Esophagus mucosa (tissue), 1 donor: ENCODE results near the gene SH3BP5L. TPM values are rescaled to one million over a fixed set of nuclear protein-coding genes. Genes with fewer than 3 reads are reported as not detected.
A peak's percentile ranks its signal among the peaks of the same experiment; 100 is the strongest.
"Not testable (repeated sequence)": the region's sequence is repeated elsewhere in the genome, so short reads cannot be mapped to it uniquely, and the experiment has no call there.

Experiments
- ATAC-seq: fragments of 200-7000 bp; cut with Tn5 transposase; one replicate; pipeline ENCODE4 v1.9.1; 2020
- total RNA-seq: library from RNA; stranded (reverse); gene quantifications from one replicate; pipeline ENCODE4 v1.2.4, GENCODE V29; 2023
- donor health status: DM: yes; HTN: yes; CAD: no.

SH3BP5L gene
- total RNA-seq, 1 donor from 2014 or later: 17.1 TPM

DNA sequence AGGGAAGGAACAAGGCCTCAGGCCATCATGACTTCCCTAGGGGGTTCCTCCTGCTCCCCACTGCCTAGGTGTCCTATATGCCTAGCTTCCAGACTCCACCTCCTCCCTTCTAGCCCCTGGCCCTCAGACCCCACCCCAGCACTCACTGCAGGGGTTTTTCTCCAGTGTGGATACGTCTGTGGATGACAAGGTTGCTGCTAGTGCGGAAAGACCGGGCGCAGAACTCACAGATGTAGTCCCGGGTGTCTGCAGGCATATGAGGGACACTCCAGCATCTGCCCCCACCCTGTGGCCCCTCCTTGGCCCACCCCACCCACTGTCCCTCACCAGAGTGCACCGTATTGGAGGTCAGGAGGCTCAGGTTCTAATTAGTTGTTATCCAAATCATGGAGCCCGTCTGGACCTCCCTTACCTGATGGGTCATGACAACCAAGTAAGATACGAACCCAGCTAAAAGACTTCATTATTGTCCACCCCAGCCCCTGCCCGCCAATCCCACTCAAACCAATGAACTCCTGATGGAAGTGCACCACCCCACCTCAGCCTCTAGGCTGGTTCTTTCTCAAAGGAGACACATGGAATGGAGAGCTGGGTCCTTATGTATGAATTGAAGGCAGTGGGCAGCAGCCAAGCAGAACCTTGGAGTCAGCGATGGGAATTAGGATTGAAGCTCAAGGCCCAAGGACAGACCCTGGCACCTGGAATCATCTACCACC lies 25.0 kb upstream of the SH3BP5L start:
- ATAC-seq: no peak

DNA sequence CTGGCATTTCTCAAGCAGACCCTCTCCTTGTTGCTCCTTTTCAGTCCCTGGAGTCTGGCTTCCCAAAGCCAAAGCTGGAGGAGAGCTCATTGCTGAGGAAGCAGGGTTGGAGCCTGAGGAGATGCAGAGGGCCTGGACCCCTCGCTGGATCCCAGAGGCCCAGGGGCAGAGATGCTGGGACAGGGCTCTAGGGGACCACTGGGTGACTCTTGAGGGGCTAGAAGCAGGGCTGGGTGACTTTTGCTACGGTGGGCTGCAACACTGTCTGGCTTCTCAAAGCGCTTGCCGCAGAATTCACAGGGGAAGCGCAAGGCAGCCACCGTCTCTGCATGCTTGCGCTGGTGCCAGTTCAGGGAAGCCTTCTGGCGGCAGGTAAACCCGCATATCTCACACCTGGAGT lies 24.4 kb upstream of the SH3BP5L start:
- no peak for ATAC-seq

- no peak for ATAC-seq
Measured at GRCh38 chr1:248849637-248850036, 23.9 kb upstream of the SH3BP5L start.

DNA sequence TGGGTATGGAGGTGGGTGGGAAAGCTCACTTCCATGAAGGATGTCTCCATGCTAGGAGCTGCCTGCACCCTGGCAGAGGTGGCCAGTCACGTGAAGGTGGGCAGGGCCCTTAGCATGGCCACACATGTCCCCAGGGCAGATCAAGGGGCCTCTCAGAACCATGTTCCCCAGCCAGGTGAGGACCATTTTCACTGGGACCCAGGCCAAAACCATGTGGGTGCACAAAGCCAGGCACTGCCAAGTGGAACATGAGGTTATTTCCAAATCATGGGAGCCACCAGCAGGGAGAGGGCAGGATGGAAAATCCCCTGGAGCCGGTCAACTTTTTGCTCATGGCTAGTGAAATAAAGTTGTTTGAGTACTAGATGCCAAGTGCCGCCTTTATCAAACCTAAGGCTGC lies 23.4 kb upstream of the SH3BP5L start:
- ATAC-seq: no peak

- no peak for ATAC-seq
Measured at GRCh38 chr1:248848602-248849001, 22.9 kb upstream of the SH3BP5L start.

- ATAC-seq: no peak
Measured at GRCh38 chr1:248847956-248848561, 22.3 kb upstream of the SH3BP5L start.

- no peak for ATAC-seq
Measured at GRCh38 chr1:248847181-248847955, 21.7 kb upstream of the SH3BP5L start.

- ATAC-seq: no peak
Measured at GRCh38 chr1:248844526-248844925, 18.8 kb upstream of the SH3BP5L start.

GRCh38 chr1:248843687-248844086 lies 18.0 kb upstream of the SH3BP5L start:
- no peak for ATAC-seq

GRCh38 chr1:248842781-248843331 lies 17.1 kb upstream of the SH3BP5L start:
- ATAC-seq: peak; percentile 71

- ATAC-seq: no peak
Measured at GRCh38 chr1:248841702-248842395, 16.1 kb upstream of the SH3BP5L start.

DNA sequence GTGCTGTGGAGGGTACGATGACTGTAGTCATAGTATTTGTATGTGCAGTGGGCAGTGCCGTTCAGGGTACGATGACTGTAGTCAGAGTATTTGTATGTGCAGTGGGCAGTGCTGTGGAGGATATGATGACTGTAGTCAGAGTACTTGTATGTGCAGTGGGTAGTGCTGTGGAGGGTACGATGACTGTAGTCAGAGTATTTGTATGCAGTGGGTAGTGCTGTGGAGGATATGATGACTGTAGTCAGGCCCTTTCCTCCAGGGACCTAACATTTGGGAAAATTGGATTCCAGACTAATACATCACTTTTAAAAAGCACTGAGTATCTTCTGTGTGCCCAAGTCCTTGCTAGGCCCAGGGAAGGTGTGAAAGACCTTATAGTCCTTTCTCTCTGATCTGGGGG lies 15.2 kb upstream of the SH3BP5L start:
- no peak for ATAC-seq

DNA sequence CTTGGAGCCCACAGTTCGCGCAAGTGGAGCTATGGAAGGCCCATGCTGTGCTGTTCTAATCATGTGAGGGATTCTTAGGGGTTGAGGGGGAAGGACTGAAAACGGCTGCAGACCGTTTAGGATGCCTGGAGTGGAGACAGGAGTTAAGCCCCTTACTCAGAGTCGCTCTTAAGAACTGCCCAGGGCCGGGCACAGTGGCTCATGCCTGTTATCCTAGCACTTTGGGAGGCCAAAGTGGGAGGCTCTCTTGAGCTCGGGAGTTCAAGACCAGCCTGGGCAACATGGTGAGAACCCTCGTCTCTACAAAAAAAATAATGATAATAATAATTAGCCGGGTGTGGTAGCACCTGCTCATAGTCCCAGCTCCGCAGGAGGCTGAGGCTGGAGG lies 13.4 kb upstream of the SH3BP5L start:
- ATAC-seq: no peak

DNA sequence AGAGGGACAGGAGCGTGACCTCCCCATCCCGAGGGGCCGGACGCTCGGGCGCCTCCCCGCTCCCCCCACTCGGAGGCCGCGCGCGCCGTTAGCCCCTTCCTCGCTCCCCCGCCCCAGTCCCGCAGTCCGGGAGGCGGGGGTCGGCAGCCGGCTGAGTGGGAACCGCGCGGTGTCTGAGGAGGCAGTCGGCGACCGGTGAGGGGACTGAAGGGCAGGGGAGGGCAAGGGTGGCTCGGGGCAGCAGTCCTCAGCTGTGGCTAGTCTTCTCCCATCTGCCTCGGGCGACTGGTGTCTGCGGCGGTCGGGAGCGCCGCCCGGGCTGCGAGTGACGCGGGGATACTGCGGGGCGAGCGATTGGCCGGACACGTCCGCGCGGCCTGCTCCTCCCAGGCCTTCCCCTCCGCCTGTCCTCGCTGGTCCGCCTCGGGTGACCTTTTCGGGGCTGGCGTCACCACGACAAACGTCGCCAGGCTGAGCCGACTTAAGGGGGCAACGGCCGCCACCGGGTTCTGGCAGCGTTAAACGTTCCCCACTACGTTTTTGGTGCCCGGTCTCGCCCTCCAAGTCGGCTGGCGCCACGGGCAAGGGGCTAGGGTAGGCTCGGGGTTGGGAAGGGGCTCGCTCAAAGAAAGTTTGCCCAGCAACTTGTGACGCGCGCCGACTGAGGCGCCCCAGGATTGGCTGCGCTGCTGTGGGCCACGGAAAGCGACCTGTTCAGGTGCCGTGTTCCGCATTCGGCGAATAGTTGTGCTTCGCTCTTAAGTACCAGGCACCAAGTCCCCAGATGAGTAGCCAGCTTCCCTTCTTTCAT lies 12.8 kb upstream of the SH3BP5L start:
- peak; percentile 82 for ATAC-seq

DNA sequence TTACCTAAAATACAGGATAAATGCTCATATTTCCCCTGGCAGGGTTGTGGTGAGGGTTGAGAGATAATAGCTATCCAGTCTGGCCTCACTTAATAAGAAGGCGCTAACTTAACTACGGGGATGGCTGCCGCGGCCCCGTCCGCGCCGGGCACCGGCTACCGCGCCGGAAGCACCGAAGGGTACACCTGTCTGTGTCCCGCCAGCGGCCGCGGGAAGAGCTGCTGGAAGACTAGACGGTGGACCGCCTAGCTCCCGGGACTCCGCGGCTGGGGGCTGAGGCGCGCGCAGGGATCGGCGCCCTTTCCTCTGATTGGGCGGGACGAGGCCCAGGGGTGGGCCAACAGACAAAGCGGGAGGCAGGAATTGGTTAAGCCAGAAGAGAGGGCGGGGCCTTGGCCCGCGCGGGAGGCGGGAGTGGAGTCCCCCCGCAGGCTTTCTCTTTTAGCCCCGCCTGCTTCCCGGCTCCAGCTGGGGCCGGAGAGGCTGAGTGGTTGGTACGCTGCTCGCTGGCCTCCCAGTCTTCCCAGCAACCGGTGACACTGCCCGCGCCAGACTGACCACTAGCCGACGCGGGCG lies 12.2 kb upstream of the SH3BP5L start, which contains the start of gene ZNF672:
TSS of gene ZNF672 (plus strand) at position 444 of the 576 bp plus-strand sequence. CDS start 9,051 bp downstream, outside the sequence.
- ATAC-seq: peak; percentile 94

DNA sequence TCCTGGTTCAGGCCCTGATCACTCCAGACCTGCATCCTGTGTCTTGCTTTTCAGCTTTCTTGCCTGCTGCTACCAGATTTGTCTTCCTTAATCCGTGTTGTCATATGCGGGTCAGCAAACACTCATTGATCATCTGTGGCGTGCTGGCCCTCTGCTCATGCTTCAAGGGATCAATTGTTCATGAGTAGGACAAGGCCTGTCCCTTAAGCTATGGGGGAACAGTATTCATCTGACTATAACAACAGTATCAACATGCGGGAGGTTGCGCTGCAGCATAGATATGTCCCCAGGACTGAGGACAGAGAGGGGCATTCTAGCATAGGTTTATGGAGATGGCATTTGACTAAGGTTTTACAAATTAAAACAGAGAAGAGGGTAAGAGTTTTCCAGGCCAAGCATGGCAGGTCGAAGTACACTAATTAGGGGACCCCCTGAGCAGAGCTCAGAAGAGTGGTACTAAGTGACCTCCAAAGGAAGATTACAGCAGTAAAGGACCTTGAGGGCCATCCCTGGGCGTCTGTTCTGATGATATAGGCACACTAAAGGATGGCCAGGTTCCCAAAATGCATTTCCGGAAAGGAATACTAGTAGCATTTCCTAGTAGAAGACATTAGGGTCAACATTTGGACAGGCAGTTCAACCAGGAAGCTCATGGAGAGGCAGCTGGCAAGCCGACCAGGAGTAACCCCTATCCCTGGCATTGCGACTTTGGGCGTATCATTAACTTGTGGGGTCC lies 11.5 kb upstream of the SH3BP5L start:
- ATAC-seq: no peak

GRCh38 chr1:248834343-248834940 lies 8.7 kb upstream of the SH3BP5L start:
- no peak for ATAC-seq

DNA sequence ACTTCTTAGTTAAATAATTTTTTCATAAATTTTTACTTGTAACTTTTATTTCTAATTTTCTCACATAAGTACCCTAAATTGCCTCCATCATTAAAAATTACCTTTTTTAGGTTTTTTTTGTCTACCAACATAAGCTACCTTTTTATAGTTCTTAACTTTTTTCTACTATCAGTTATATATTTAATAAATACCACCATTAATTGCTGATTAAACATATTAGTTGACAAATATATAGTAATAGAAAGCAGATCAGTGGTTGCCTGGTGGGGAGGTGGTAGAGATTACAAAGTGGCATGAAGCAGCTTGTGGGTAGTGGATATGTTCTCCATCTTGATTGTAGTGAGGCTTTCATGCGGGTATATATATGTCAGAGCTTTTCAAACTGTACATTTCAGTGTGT lies 6.1 kb upstream of the SH3BP5L start:
- ATAC-seq: no peak

DNA sequence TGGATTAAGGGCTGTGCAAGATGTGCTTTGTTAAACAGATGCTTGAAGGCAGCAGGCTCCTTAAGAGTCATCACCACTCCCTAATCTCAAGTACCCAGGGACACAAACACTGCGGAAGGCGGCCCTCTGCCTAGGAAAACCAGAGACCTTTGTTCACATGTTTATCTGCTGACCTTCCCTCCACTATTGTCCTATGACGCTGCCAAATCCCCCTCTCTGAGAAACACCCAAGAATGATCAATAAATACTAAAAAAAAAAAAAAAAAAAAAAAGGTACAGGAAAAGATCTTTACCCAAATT lies 5.0 kb upstream of the SH3BP5L start:
- not testable (repeated sequence) for ATAC-seq

GRCh38 chr1:248828845-248829244 lies 3.1 kb upstream of the SH3BP5L start:
- ATAC-seq: no peak

- peak; percentile 48 for ATAC-seq
Measured at GRCh38 chr1:248825573-248825908, 174 bp downstream of the SH3BP5L start.
